Peyer's patch (tissue), 4 donors: Measurements from ENCODE around the gene TAF1C. TPM values are rescaled to one million over a fixed set of nuclear protein-coding genes. Genes with fewer than 3 reads are reported as not detected.

ENCODE experiments used
- DNase-seq, 3 donors: peaks; one replicate each; pipeline ENCODE4 v3.0.0-alpha.2; 2017 to 2019
- H3K27ac ChIP-seq, 4 donors: fragments of 200-600 bp; sonication (generic); one replicate each; pipeline ENCODE4 v1.5.1; 2016 to 2019
- H3K27me3 ChIP-seq, 2 donors: fragments of 200-600 bp; sonication (generic); one replicate each; pipeline ENCODE4 v1.5.1; 2019
- H3K36me3 ChIP-seq, 3 donors: fragments of 200-600 bp; sonication (generic); one replicate each; pipeline ENCODE4 v1.5.1; 2016 to 2019
- H3K4me1 ChIP-seq, 4 donors: fragments of 200-600 bp; sonication (generic); one replicate each; pipeline ENCODE4 v1.5.1; 2016 to 2019
- H3K4me3 ChIP-seq, 4 donors: fragments of 200-600 bp; sonication (generic); 1 replicate in 3 of 4; 2 replicates in 1 of 4; pipeline ENCODE4 v1.5.1; 2016 to 2019; ENCODE audit warnings: mild to moderate bottlenecking in 1 of 4
- H3K9me3 ChIP-seq, 4 donors: fragments of 200-600 bp; sonication (generic); one replicate each; pipeline ENCODE4 v1.5.1; 2016 to 2019; ENCODE audit warnings: mild to moderate bottlenecking in 1 of 4
- CTCF ChIP-seq, 6 experiments: fragments of 450-650 bp in 4 of 6; fragments of 200-600 bp in 2 of 6; sonication (generic) in 1 of 6; IDR thresholded peaks; one replicate each; pipeline ENCODE4 v1.5.1; 2017 to 2019; ENCODE audit warnings: antibody characterized with exemption in 6 of 6, mild to moderate bottlenecking in 3 of 6, moderate library complexity in 1 of 6
- POLR2A ChIP-seq, 2 donors: fragments of 450-650 bp; IDR thresholded peaks; one replicate each; pipeline ENCODE4 v1.5.1; 2017; ENCODE audit warnings: antibody characterized with exemption in 2 of 2, mild to moderate bottlenecking in 2 of 2, moderate library complexity in 2 of 2
- total RNA-seq, 4 donors: library from RNA; depleted of rRNA; stranded (reverse); fragments of >200 nt; gene quantifications; one replicate each; pipeline ENCODE4 v1.1.0, GENCODE V29; 2016

The TAF1C gene
- total RNA-seq, 4 donors from 2014 or later, result 61.3 to 169 (median 97.0) TPM

GRCh38 chr16:84169765-84170310 lies 17.0 kb downstream of the TAF1C start:
- H3K27ac ChIP-seq, result no peak overlapping the region
- H3K36me3 ChIP-seq, result no peaks in the 10 kb centered on the region
- H3K4me3 ChIP-seq, result no peak overlapping the region
- DNase-seq, result no peak
- H3K9me3 ChIP-seq, result no peaks in the 10 kb centered on the region
- H3K4me1 ChIP-seq, result no peaks in the 10 kb centered on the region
- no peak for TF ChIP-seq POLR2A (IDR thresholded peaks at IDR 0.05)
- no peak for TF ChIP-seq CTCF (IDR thresholded peaks at IDR 0.05)
- H3K27me3 ChIP-seq, result no peaks in the 10 kb centered on the region

DNA sequence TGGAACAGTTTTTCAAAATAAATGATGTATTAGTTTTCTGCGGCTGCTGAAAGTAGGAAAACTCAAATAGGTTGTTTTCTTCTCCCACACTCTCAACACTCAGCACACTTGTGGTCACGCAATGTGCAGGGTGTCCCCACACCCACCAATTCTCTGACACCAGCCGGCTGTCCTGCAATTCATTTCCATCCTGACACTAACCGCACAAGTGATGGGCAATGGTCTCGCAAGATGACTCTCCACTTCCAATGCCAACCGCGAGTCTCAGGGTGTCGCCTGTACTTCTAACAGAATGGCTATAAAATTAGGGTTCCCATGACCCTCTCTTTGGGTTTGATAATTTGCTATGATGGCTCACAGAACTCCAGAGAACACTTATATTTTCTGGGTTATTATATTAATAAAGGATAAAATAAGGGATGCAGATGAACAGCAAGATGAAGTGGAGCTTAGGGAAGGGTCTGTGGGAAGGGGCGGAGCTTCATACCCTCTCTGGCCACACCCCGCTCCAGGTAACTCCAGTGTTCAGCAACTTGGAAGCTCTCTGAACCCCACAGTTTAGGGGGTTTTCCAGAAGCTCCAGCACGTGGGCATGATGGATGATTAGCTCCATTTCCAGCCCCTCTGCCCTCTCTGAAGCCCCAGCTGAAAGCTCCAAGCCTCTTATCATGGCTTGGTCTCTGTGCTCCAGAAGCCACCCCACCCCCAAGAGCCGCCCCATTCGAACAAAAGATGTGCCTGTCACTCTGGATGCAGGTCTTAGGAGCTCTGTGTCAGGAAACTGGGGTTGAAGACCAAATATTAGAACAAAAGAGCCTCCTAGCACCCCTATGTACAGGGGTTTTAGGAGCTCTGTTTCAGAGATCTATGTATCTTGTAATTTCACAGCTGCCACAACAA lies 19.8 kb downstream of the TAF1C start:
- H3K4me3 ChIP-seq, result no peak overlapping the region
- DNase-seq, result no peak
- H3K36me3 ChIP-seq, result no peaks in the 10 kb centered on the region
- H3K27me3 ChIP-seq, result no peaks in the 10 kb centered on the region
- no peaks in the 10 kb centered on the region for H3K9me3 ChIP-seq
- TF ChIP-seq POLR2A (IDR thresholded peaks at IDR 0.05) (no peak), CTCF (IDR thresholded peaks at IDR 0.05) (no peak)
- H3K27ac ChIP-seq, result no peak overlapping the region
- no peaks in the 10 kb centered on the region for H3K4me1 ChIP-seq

DNA sequence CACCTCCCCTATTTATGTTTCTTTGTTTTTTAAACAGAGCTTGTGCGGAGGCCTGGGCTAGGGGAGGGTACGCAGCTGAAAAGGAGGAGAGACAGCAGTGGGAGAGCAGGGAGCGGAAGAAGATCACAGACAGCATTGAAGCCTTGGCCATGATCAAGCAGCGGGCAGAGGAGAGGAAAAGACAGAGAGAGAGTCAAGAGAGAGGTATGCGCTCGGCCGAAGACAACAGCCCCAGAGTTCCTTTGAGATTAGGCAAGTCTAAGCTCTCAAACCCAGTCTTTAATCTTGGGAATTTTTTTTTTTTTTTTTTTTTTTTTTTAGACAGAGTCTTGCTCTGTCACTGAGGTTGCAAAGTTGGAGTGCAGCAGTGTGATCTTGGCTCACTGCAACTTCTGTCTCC lies 21.1 kb downstream of the TAF1C start:
- H3K4me1 ChIP-seq, result no peaks in the 10 kb centered on the region
- no peak for TF ChIP-seq POLR2A (IDR thresholded peaks at IDR 0.05)

DNA sequence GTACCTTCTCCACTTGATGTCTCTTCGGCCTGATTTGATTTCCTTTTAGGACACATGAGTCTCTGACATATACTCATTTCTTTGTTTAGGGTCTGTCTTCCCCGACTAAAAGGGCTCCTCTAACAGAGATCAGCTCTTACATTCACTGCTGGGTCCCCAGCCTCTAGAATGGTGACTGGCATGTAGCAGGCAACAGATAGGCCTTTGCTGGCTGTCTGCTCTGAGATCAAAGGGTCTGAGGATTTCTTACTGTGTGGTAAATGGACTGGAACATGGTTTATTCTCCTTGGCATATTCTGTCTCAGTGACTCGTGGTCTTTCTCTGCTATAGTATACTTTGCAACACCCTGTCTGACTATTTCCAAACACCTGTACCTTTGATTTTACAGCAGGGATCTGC lies 25.1 kb downstream of the TAF1C start:
- Histone ChIP-seq H3K36me3 (no peaks in the 10 kb centered on the region), H3K9me3 (no peaks in the 10 kb centered on the region), H3K4me3 (no peak overlapping the region), H3K27ac (no peak overlapping the region), H3K4me1 (no peaks in the 10 kb centered on the region), H3K27me3 (no peaks in the 10 kb centered on the region)
- no peak for TF ChIP-seq CTCF (IDR thresholded peaks at IDR 0.05)
- no peak for TF ChIP-seq POLR2A (IDR thresholded peaks at IDR 0.05)
- DNase-seq, result no peak

More for the DNA sequence above, 21.1 kb downstream of the TAF1C start:
- Histone ChIP-seq H3K4me3 (no peak overlapping the region), H3K27ac (no peak overlapping the region), H3K9me3 (no peaks in the 10 kb centered on the region), H3K36me3 (no peaks in the 10 kb centered on the region), H3K27me3 (no peaks in the 10 kb centered on the region)
- no peak for DNase-seq

- no peaks in the 10 kb centered on the region for H3K9me3 ChIP-seq
- no peaks in the 10 kb centered on the region for H3K27me3 ChIP-seq
- H3K4me1 ChIP-seq, result no peaks in the 10 kb centered on the region
- DNase-seq, result no peak
- no peaks in the 10 kb centered on the region for H3K36me3 ChIP-seq
- TF ChIP-seq CTCF (IDR thresholded peaks at IDR 0.05) (no peak), POLR2A (IDR thresholded peaks at IDR 0.05) (no peak)
- H3K4me3 ChIP-seq, result no peak overlapping the region
- no peak overlapping the region for H3K27ac ChIP-seq
Observed at GRCh38 chr16:84161037-84161436, 25.8 kb downstream of the TAF1C start.

- Histone ChIP-seq H3K4me3 (no peak overlapping the region), H3K9me3 (no peaks in the 10 kb centered on the region), H3K27me3 (no peaks in the 10 kb centered on the region), H3K4me1 (no peaks in the 10 kb centered on the region), H3K27ac (no peak overlapping the region), H3K36me3 (no peaks in the 10 kb centered on the region)
- TF ChIP-seq POLR2A (IDR thresholded peaks at IDR 0.05) (no peak), CTCF (IDR thresholded peaks at IDR 0.05) (no peak)
- DNase-seq, result no peak
Observed at GRCh38 chr16:84159800-84160199, 27.1 kb downstream of the TAF1C start.
